SK-N-SH (cell line): ENCODE measurements around the gene STAT6. TPM values are rescaled to one million over a fixed set of nuclear protein-coding genes. Genes with fewer than 3 reads are reported as not detected.

Experiments used
- CTCF ChIA-PET: fragments of 300-600, 350-600 bp; formaldehyde crosslinking; extraction: SDS; loops from one replicate; lab custom pipeline; 2021; lab: Yijun Ruan, JAX
- POLR2A ChIA-PET: fragments of 350-600 bp; sonication (Branson Sonifier 250); formaldehyde crosslinking; extraction: SDS; loops from one replicate; lab custom pipeline; 2020; ENCODE audit warnings: antibody characterized with exemption, inconsistent platforms; lab: Yijun Ruan, JAX
- DNase-seq: peaks from one replicate; pipeline ENCODE4 v3.0.0; 2012
- H2AFZ ChIP-seq: fragments of 200-600 bp; sonication (generic); 2 replicates; pipeline ENCODE4 v1.8.1; 2016; ENCODE audit warnings: antibody characterized with exemption, mild to moderate bottlenecking, low read depth
- H3F3A ChIP-seq: fragments of 200-600 bp; sonication (generic); replicated peaks from 2 replicates; pipeline ENCODE3; 2016; ENCODE audit warnings: antibody characterized with exemption, mild to moderate bottlenecking; ENCODE audit not compliant: insufficient read depth
- H3K27ac ChIP-seq, 2 experiments: fragments of 200-500 bp in 1 of 2; fragments of 200-600 bp in 1 of 2; sonication (Bioruptor generic) in 1 of 2; sonication (generic), shearing (Covaris generic) in 1 of 2; 2 replicates each; pipeline versions ENCODE4 v1.5.1 to v1.6.1; 2014 to 2016; ENCODE audit warnings: low read depth in 2 of 2, inconsistent platforms in 1 of 2, low read length in 1 of 2, mild to moderate bottlenecking in 1 of 2, mixed read lengths in 1 of 2
- H3K27me3 ChIP-seq: fragments of 200-600 bp; sonication (generic), shearing (Covaris generic); 2 replicates; pipeline ENCODE4 v1.6.1; 2016; ENCODE audit warnings: mixed run types; ENCODE audit not compliant: insufficient read depth
- H3K36me3 ChIP-seq, 2 experiments: fragments of 200-500 bp in 1 of 2; fragments of 200-600 bp in 1 of 2; sonication (Bioruptor generic) in 1 of 2; sonication (generic) in 1 of 2; replicated peaks in 1 of 2; 2 replicates each; pipeline versions ENCODE3 to v1.5.1; 2014 to 2016; ENCODE audit warnings: low read length in 1 of 2, mild to moderate bottlenecking in 1 of 2; ENCODE audit not compliant: insufficient read depth in 2 of 2, control insufficient read depth in 1 of 2
- H3K4me1 ChIP-seq, 2 experiments: fragments of 200-500 bp in 1 of 2; fragments of 200-600 bp in 1 of 2; sonication (Bioruptor generic) in 1 of 2; sonication (generic), shearing (Covaris generic) in 1 of 2; 2 replicates each; pipeline versions ENCODE4 v1.5.1 to v1.6.1; 2014 to 2016; ENCODE audit warnings: low read depth in 1 of 2, low read length in 1 of 2, mixed run types in 1 of 2; ENCODE audit not compliant: insufficient read depth in 2 of 2, control insufficient read depth in 1 of 2
- H3K4me2 ChIP-seq: fragments of 200-600 bp; sonication (generic), shearing (Covaris generic); 2 replicates; pipeline ENCODE4 v1.6.1; 2017; ENCODE audit warnings: mixed run types
- H3K4me3 ChIP-seq, 2 experiments: fragments of 200-500 bp in 1 of 2; fragments of 200-600 bp in 1 of 2; sonication (Bioruptor generic) in 1 of 2; sonication (generic), shearing (Covaris generic) in 1 of 2; 2 replicates each; pipeline versions ENCODE4 v1.5.1 to v1.8.1; 2014 to 2016; ENCODE audit warnings: low read depth in 2 of 2, inconsistent platforms in 1 of 2, low read length in 1 of 2, mild to moderate bottlenecking in 1 of 2, mixed read lengths in 1 of 2, moderate library complexity in 1 of 2
- H3K79me2 ChIP-seq: fragments of 200-600 bp; sonication (generic); 2 replicates; pipeline ENCODE4 v1.8.1; 2017; ENCODE audit warnings: mild to moderate bottlenecking; ENCODE audit not compliant: insufficient read depth
- H3K9ac ChIP-seq: fragments of 200-600 bp; sonication (generic); 2 replicates; pipeline ENCODE4 v1.6.1; 2017; ENCODE audit warnings: mixed run types
- H3K9me2 ChIP-seq: fragments of 200-600 bp; sonication (generic); 2 replicates; pipeline ENCODE4 v1.6.1; 2017; ENCODE audit warnings: mixed run types
- H3K9me3 ChIP-seq: fragments of 200-600 bp; sonication (generic); 2 replicates; pipeline ENCODE4 v1.6.1; 2017; ENCODE audit warnings: mixed run types, mild to moderate bottlenecking, moderate library complexity
- H4K20me1 ChIP-seq: fragments of 200-600 bp; sonication (generic); 2 replicates; pipeline ENCODE4 v1.6.1; 2017; ENCODE audit warnings: mild to moderate bottlenecking, mixed run types; ENCODE audit not compliant: insufficient read depth
- CHD2 ChIP-seq: fragments of 150-350 bp; IDR thresholded peaks from 2 replicates; pipeline ENCODE4 v1.6.1; 2018; ENCODE audit warnings: low read length; ENCODE audit not compliant: partially characterized antibody
- CTCF ChIP-seq: fragments of 200-600 bp; sonication (generic); IDR thresholded peaks from 2 replicates; pipeline ENCODE4 v1.6.1; 2017; ENCODE audit warnings: antibody characterized with exemption, mild to moderate bottlenecking, moderate library complexity
- EZH2phosphoT487 ChIP-seq: fragments of 200-600 bp; sonication (generic); IDR thresholded peaks from 2 replicates; pipeline ENCODE4 v1.6.1; 2017; ENCODE audit warnings: low read depth, mixed run types, mild to moderate bottlenecking, antibody characterized with exemption, moderate library complexity, borderline replicate concordance
- FOSL2 ChIP-seq: IDR thresholded peaks from 2 replicates; pipeline ENCODE4 v1.4.0; 2012; ENCODE audit warnings: low read depth, mild to moderate bottlenecking, moderate library complexity, borderline replicate concordance
- FOXJ3 ChIP-seq: sonication (generic); formaldehyde crosslinking; IDR thresholded peaks from 2 replicates; pipeline ENCODE4 v1.5.1; 2020; ENCODE audit warnings: mild to moderate bottlenecking, missing genetic modification reagents
- FOXM1 ChIP-seq: IDR thresholded peaks from 2 replicates; pipeline ENCODE4 v1.4.0; 2012; ENCODE audit warnings: low read depth, mild to moderate bottlenecking
- GABPA ChIP-seq: IDR thresholded peaks from 2 replicates; pipeline ENCODE4 v1.4.0; 2012; ENCODE audit warnings: low read depth, mild to moderate bottlenecking
- GATA2 ChIP-seq: sonication (generic); formaldehyde crosslinking; IDR thresholded peaks from 2 replicates; pipeline ENCODE4 v1.5.0; 2020; ENCODE audit warnings: mild to moderate bottlenecking, missing genetic modification reagents
- IRF3 ChIP-seq: fragments of 150-350 bp; IDR thresholded peaks from 2 replicates; pipeline ENCODE4 v1.6.1; 2016; ENCODE audit warnings: mild to moderate bottlenecking, low read depth, low read length
- JUND ChIP-seq: IDR thresholded peaks from 2 replicates; pipeline ENCODE4 v1.4.0; 2012
- MEF2A ChIP-seq: IDR thresholded peaks from 2 replicates; pipeline ENCODE4 v1.4.0; 2012; ENCODE audit warnings: low read depth, borderline replicate concordance
- MXI1 ChIP-seq: IDR thresholded peaks from 2 replicates; pipeline ENCODE4 v1.6.1; 2012; ENCODE audit warnings: mild to moderate bottlenecking, low read depth, low read length, improper control_type of control experiment
- NFIC ChIP-seq: IDR thresholded peaks from 2 replicates; pipeline ENCODE4 v1.4.0; 2012; ENCODE audit warnings: borderline replicate concordance
- NRF1 ChIP-seq: IDR thresholded peaks from 2 replicates; pipeline ENCODE4 v1.6.1; 2012; ENCODE audit warnings: low read depth, mild to moderate bottlenecking, low read length
- PBX3 ChIP-seq: IDR thresholded peaks from 2 replicates; pipeline ENCODE4; 2012
- POLR2AphosphoS5 ChIP-seq: IDR thresholded peaks from 2 replicates; pipeline ENCODE4 v1.6.1; 2012; ENCODE audit warnings: low read depth, low read length
- RAD21 ChIP-seq: IDR thresholded peaks from 2 replicates; pipeline ENCODE4 v1.6.1; 2012; ENCODE audit warnings: mild to moderate bottlenecking, low read length
- REST ChIP-seq: IDR thresholded peaks from 2 replicates; pipeline ENCODE4 v1.6.1; 2012; ENCODE audit warnings: mild to moderate bottlenecking, low read depth, low read length, moderate library complexity
- RFX5 ChIP-seq: IDR thresholded peaks from 2 replicates; pipeline ENCODE4 v1.6.1; 2012; ENCODE audit warnings: mild to moderate bottlenecking, improper control_type of control experiment, low read length
- SMC3 ChIP-seq: IDR thresholded peaks from 2 replicates; pipeline ENCODE4 v1.6.1; 2012; ENCODE audit warnings: low read depth, low read length, improper control_type of control experiment
- TCF12 ChIP-seq: IDR thresholded peaks from 2 replicates; pipeline ENCODE4 v1.4.0; 2012
- TEAD4 ChIP-seq: IDR thresholded peaks from 2 replicates; pipeline ENCODE4 v1.4.0; 2012; ENCODE audit warnings: mild to moderate bottlenecking, borderline replicate concordance; ENCODE audit not compliant: insufficient read depth
- YY1 ChIP-seq: IDR thresholded peaks from 2 replicates; pipeline ENCODE4 v1.4.0; 2012; ENCODE audit warnings: low read depth, mild to moderate bottlenecking
- WGBS: methylation state at CpG from one replicate; pipeline ENCODE4 v1.1.6; 2017; ENCODE audit warnings: low lambda C conversion rate; 5-methylcytosine and 5-hydroxymethylcytosine counted together
- polyA plus RNA-seq, 3 experiments: library from polyadenylated mRNA; depleted of rRNA; stranded (reverse); fragments of >200 nt; gene quantifications; 2 replicates each; pipeline ENCODE4 v1.2.3, GENCODE V29; 2012

The STAT6 gene
- polyA plus RNA-seq, 1 of the 3 experiments (the other 2 are of a cell fraction): 0.15 TPM

GRCh38 chr12:57088354-57089270 lies 22.6 kb downstream of the STAT6 start, which contains the start of gene NAB2:
NAB2 (plus strand) TSS chr12:57089114; CDS start chr12:57089272, 158 bp downstream.
- ChIA-PET POLR2A (interaction anchor here (1.0 to 1.3 kb wide), 2 partner anchors 10 to 19 kb away, joined by 3 to 4 read pairs; partner anchors contain the start of gene NEMP1), CTCF (interaction anchor here (0.8 to 23.2 kb wide), 8 partner anchors 14 to 426 kb away, joined by 3 to 339 read pairs (median 6); partner anchors contain the start of genes LRP1, MYO1A, NEMP1 and STAT6)
- Histone ChIP-seq H2AFZ (0 out of 2 replicates have a peak within 1 kb of the TSS, but pooled peaks have one; percentile 53), H3K79me2 (peaks cover 39% of the 10 kb centered on the region), H3K9me3 (no peaks in the 10 kb centered on the region), H3K4me3 (peak within 1 kb of the TSS; percentile 77 to 90), H3F3A (peaks cover 37% of the 10 kb centered on the region), H3K9ac (peak within 1 kb of the TSS; percentile 86), H3K27ac (peak within 1 kb of the TSS; percentile 96 to 98), H4K20me1 (peaks cover 31% of the 10 kb centered on the region), H3K4me1 (peaks cover 22 to 23% of the 10 kb centered on the region in 2 experiments; a peak in 2 of 4 replicates), H3K27me3 (no peaks in the 10 kb centered on the region), H3K4me2 (peak within 1 kb of the TSS; percentile 92), H3K36me3 (peaks cover 20 to 25% of the 10 kb centered on the region in 2 experiments), H3K9me2 (no peaks in the 10 kb centered on the region)
- DNase-seq: peak; percentile 96
- under 1% methylated on average over 37 of the region's 91 CpGs for WGBS
- 0 out of 2 replicates have a peak, but pooled peaks have one; percentile 34 for TF ChIP-seq TEAD4
- TF ChIP-seq GABPA: no peak; the same call in 1 of the 2 replicates
- TF ChIP-seq REST: no peak
- no peak for TF ChIP-seq FOXM1
- TF ChIP-seq MXI1: peak; percentile 90
- TF ChIP-seq YY1: 0 out of 2 replicates have a peak, but pooled peaks have one; percentile 40
- peak; percentile 17; the same call in 1 of the 2 replicates for TF ChIP-seq NRF1
- TF ChIP-seq POLR2AphosphoS5: peak; percentile 49
- TF ChIP-seq MEF2A: no peak
- TF ChIP-seq SMC3: 0 out of 2 replicates have a peak, but pooled peaks have one; percentile 4
- TF ChIP-seq GATA2: no peak
- TF ChIP-seq JUND: no peak
- TF ChIP-seq CTCF: no peak
- TF ChIP-seq FOXJ3 (CRISPR knock-in tag): no peak
- TF ChIP-seq RAD21: no peak
- TF ChIP-seq IRF3: no peak
- no peak for TF ChIP-seq FOSL2
- TF ChIP-seq NFIC: no peak; the same call in 1 of the 2 replicates
- no peak for TF ChIP-seq PBX3
- TF ChIP-seq CHD2: peak; percentile 22
- no peak for TF ChIP-seq EZH2phosphoT487
- no peak for TF ChIP-seq RFX5
- TF ChIP-seq TCF12: 0 out of 2 replicates have a peak, but pooled peaks have one; percentile 22
